ENCODE results near the gene GIMAP8.
A peak's percentile ranks its signal among the peaks of the same experiment; 100 is the strongest.

The GIMAP8 gene

DNA sequence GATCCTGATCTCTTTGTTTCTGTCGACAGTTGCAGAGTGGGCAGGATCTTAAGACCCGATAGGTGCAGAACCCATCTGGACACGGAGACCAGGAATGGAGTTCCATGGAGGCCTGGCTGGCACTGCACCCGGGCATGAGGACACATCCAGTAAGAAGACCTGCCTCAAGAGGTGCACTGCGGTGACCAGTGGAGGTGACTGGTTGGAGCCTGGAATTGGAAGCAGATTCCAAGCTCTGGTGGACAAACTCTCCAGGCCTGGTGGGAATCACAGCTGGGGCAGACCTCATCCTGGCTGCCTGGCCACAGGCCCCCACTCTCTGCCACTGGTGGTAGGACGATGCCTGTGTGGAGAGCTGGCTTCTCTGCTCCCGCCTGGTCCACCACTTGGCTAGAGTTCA lies 40.3 kb upstream of the GIMAP8 start:
- in situ Hi-C loops (cut with HindIII; ENCODE audit: low pct_ligation_motif_present, low pct_unique_long_range_greater_than_20kb, low sequenced_read_pairs): no loop called here
- DNase-seq: no peak

DNA sequence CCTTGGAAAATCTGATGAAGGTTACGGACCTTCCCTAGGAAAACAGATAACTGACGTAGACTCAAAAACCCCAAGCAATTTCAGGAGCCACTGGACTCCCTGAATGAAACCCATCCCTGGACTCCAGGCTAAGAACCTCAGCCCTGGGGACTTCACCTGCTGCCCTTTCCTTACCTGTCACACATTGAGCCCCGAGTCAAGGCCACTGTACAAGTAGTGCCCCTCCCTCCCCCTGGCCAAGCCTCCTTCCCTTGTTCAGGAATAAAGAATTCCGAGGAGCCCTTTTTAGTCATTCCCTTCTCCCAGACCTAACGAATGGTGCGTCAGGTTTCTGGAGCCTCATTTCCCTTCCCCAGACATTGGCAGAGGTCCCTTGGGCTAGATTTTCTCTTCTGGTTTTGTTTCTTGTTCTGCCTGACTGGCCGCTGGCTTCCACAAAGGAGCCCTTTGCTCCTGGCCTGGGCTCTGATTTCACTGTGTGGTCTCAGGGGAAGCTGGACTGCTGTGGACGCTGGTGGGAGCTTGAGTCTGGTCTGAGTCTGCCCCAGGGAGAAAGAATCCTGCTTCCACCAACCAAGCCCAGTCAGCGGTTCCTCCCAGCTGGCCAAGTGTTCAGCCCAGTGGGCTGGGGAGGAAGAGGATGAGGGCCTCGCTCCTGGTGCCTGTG lies 39.6 kb upstream of the GIMAP8 start:
- DNase-seq: peak; percentile 78
- in situ Hi-C loops (cut with HindIII; ENCODE audit: low pct_ligation_motif_present, low pct_unique_long_range_greater_than_20kb, low sequenced_read_pairs): no loop called here

DNA sequence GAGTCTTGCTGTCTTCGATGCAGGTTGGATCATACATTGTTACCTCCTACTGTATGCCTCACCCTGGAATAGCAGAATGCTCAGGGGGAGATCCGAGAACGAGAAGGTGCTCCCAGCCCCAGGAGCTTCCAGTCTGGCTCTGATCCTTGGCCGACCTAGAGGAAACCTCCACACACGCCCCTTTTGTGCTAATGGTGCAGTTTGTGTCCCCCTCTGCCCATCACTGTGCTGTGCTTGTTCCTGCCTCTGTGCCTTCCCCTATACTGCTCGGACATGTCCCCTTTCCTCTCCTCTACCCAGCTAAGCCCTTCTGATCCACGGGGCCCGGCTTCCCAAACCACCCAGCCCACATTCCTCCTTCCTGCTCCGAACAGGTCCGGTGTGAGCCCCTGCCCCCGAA lies 38.8 kb upstream of the GIMAP8 start:
- in situ Hi-C loops (cut with HindIII; ENCODE audit: low pct_ligation_motif_present, low pct_unique_long_range_greater_than_20kb, low sequenced_read_pairs): no loop called here
- no peak for DNase-seq

DNA sequence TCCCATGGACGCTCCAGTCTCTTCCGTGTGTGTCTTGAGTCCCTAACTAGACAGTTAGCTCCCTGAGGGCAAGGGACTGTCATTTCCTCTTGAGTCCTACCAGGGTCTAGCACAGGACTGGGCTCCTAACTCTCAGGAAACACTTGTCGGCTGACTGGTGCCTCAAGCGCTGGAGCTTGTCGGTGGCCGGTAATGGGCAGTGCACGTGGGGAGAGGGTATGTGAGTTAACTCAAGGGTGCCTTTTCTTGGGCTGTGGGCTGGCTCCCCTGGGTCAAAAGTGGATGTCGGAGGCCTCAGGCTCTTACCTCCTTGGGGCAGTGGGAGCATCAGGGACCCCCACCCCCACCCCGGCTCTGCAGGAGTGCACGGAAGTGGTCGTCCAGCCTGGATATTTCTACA lies 38.4 kb upstream of the GIMAP8 start:
- in situ Hi-C loops (cut with HindIII; ENCODE audit: low pct_ligation_motif_present, low pct_unique_long_range_greater_than_20kb, low sequenced_read_pairs): no loop called here
- DNase-seq: no peak

DNA sequence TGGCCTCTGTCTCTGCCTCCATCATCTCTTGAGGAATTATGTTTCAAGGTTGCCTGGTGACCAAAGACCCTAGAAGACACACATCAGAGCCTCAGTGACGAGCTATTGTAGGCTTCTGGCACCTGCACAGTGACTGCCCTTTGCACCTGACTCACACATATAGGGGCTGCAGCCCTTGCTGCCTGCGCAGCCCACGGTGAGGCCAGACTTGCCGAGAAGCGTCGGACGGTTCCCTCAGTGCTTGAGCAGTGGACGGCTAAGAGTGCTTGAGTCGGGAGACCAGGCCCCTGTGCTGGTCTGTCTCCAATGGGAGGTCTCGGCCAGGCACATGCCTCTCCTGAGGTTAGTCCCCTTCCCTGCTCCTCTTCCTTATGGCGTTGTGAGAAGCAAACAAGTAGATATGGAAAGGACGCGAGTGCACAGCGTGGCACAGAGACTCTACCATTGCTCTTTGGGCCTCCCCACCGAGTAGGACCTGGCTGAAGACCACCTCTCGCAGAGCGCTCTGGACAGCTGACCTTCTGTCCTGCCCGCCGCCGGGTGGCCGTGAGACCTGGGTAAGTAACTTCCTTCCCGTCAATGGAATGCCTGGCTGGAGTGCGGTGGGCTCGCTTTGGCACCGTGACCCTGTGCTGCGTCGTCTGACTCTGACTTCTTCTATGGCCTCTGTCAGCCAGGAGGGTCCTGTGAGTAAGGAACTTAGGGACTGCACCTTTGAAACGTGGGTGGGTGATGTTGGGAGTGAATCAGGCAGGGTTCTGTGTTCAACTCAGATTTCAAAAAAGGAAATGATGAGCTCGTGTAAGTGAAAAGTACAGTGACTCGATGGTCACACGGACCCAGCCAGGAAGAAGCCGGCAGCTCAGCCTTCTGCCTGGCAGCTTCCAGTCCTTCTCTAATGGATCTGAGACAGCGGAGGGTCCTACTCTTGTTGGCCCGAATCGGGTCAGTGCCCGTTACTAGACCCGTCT lies 37.6 kb upstream of the GIMAP8 start:
- in situ Hi-C loops (cut with HindIII; ENCODE audit: low pct_ligation_motif_present, low pct_unique_long_range_greater_than_20kb, low sequenced_read_pairs): no loop called here
- no peak for DNase-seq

DNA sequence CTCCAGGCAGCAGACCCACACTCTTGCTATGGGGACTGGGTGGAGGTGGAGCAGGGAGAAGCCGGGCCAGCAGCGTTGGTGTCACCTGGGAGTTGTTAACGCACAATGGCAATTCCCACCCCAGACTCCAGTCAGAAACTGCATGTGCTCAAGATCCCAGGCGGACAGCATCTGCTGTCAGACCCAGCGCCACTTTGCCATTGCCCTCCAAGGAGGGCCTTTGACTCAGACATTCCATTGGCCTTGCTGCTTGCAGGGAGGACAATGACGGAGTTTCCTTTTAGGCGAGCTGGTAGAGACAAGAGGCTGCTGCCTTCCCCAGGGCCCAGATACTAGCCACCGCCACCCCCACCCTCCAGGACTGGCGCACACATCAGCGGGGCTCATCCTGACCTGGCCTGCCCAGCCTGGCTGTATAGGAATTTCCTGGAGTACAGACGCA lies 36.8 kb upstream of the GIMAP8 start:
- in situ Hi-C loops (cut with HindIII; ENCODE audit: low pct_ligation_motif_present, low pct_unique_long_range_greater_than_20kb, low sequenced_read_pairs): no loop called here
- no peak for DNase-seq

DNA sequence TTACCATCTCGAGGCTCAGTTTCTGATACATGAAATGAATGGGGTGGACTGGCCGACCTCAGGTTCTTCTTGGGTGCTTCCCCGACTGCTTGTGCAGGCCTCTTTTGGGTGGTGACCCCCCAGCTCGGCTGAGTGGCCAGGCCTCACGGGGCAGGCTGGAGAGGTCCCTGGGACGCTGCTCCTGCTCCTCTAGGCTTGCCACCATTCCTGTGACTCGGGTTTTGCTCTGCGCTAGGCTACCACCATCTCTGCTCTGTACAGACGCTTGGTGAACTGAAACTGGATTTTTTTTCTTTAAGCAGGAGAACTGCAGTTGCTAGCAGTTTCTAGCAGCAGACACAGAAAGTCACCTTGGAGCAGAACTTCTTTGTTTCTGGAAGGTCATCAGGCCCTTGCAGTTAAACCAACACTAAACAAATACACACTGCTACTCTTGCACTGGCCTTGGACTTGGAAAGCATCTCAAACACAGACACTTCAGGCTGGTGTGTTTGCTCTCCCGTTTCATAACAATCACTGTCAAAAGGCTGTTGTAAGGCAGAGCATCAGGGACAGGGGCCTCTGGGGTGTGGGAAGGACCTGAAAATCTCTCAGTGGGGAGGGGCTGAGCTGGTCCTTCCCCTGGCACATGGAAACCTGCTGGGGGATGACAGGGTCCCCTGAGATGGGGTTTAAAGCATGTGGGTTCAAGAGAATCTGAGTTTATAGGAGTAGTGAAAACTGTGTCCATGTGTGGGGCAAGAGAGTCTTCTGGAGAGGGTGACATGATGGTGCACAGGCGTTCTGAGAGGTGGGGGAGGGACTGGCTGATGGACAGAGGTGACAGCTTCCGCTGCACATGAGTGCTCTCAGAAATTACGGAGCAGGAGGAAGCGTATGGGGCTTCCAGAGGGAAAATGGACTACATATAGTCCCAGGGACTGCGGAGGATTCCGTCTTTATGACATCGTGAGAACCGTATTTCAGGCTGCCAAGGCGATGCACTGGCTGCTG lies 35.0 kb upstream of the GIMAP8 start:
- in situ Hi-C loops (cut with HindIII; ENCODE audit: low pct_ligation_motif_present, low pct_unique_long_range_greater_than_20kb, low sequenced_read_pairs): no loop called here

DNA sequence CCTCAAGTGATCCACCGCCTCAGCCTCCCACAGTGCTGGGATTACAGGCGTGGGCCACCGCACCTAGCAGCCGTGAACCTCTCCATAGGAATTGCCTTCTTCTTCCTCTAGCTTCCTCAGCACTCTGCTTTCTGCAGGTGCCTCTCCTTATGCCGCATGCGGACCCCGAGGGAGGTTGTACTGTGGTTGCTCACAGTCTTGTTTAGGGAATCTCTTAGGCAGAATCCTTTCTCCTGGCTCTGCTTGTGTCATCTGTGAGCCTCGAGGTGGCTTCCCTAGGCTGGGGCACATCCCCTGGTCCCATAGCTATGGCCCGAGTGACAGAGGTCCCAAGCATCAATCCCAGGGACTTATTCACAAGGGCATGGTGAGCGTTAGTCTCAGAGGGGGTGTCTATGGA lies 33.2 kb upstream of the GIMAP8 start:
- DNase-seq: no peak
- in situ Hi-C loops (cut with HindIII; ENCODE audit: low pct_ligation_motif_present, low pct_unique_long_range_greater_than_20kb, low sequenced_read_pairs): no loop called here

More for the DNA sequence above, 35.0 kb upstream of the GIMAP8 start:
- DNase-seq: no peak

DNA sequence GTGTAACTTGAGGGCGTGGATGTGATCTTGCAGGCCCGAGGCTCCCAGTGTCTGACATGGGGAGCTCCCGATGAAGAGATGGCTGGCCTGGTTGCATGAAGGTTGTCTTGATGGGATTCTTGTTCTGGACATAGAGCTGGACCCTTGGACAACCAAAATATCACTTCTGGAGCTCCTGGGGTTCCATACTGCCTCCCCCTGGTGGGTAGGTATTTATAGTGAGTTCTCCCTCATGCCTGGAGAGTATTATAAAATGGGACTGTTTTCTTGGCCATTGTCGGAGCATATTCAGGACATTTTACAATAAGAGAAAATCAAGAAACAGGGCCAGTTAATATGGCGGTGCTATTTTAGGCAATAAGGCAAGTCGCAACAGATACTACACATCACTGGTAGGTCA lies 32.6 kb upstream of the GIMAP8 start:
- no peak for DNase-seq
- in situ Hi-C loops (cut with HindIII; ENCODE audit: low pct_ligation_motif_present, low pct_unique_long_range_greater_than_20kb, low sequenced_read_pairs): no loop called here

DNA sequence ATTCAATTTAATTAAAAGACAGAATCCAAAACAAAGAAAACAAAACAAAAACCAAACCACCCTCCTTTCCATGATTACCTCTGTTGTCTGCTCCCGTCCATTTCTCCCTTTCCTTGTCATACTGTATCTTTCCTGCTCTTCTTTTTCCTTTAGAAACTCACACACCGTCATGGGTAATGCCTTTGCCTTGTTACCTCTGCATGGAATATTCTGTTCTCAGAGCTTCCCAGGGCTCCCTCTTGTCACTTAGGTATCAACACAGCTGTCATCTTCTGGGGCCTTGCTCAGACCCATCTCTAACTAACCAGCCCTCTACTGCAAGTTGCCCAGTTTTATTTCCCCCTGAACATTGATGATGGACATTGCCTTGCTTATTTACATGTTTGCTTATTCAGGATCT lies 30.2 kb upstream of the GIMAP8 start:
- DNase-seq: no peak
- in situ Hi-C loops (cut with HindIII; ENCODE audit: low pct_ligation_motif_present, low pct_unique_long_range_greater_than_20kb, low sequenced_read_pairs): no loop called here

DNA sequence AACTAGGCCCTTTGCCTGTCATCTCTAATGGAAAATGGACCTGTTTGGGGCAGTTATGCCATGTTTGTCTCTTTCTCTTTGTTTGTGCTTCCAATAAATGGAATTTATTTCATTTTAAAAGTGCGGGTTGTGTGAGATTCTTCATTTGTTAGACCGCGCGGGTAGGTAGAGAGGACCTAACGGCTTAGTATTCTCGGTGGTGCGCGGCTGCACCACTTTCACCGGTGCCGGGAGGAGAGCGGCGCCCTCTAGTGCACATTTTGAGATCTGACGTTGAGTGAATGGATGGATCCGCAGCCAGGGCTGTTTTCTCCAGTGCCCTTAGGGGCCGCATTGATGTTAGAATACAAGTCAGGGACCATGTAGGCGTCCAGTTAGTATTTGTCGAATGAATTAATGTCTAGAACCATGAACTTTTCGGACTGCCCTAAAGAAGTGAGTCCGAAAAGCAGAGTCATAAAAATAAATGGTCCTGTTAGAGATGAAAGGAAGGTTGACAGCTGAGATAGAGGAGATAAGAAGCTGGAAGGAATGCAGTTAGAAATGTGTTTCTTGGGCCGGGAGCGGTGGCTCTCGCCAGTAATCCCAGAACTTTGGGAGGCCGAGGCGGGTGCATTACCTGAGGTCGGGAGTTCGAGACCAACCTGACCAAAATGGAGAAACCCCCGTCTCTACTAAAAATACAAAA lies 29.3 kb upstream of the GIMAP8 start:
- in situ Hi-C loops (cut with HindIII; ENCODE audit: low pct_ligation_motif_present, low pct_unique_long_range_greater_than_20kb, low sequenced_read_pairs): no loop called here
- peak; percentile 88 for DNase-seq

DNA sequence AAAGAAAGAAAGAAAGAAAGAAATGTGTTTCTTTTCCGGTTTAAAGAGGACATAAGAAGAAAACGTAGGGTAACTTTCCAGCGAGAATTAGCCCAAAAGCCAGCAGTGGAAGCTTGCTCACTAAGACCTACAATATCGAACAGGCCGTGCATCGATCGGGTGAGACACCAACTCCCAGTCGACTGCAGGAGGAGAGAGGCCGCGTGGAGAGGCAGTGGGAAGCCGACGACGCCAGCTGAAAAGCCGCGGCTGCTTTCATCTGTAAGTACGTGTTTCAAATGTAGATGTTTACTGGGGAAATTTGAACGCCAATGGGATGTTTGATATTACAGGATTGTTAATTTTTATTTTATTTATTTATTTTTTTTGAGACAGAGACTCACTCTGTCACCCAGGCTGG lies 28.6 kb upstream of the GIMAP8 start:
- DNase-seq: no peak
- in situ Hi-C loops (cut with HindIII; ENCODE audit: low pct_ligation_motif_present, low pct_unique_long_range_greater_than_20kb, low sequenced_read_pairs): no loop called here

DNA sequence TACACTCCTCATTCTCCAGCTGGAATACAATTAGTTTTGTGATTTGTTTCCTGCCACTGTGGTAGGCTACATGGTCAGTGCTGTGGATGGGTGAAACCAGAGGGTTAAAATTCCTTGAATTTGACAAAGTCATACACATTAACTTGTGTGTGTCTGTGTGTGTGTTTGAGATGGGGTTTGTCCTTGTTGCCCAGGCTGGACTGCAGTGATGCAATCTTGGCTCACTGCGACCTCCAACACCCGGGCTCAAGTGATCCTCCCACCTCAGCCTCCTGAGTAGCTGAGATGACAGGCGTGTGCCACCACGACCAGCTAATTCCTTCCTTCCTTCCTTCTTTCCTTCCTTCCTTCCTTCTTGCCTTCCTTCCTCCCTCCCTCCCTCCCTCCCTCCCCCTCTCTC lies 24.8 kb upstream of the GIMAP8 start:
- DNase-seq: no peak
- in situ Hi-C loops (cut with HindIII; ENCODE audit: low pct_ligation_motif_present, low pct_unique_long_range_greater_than_20kb, low sequenced_read_pairs): no loop called here

DNA sequence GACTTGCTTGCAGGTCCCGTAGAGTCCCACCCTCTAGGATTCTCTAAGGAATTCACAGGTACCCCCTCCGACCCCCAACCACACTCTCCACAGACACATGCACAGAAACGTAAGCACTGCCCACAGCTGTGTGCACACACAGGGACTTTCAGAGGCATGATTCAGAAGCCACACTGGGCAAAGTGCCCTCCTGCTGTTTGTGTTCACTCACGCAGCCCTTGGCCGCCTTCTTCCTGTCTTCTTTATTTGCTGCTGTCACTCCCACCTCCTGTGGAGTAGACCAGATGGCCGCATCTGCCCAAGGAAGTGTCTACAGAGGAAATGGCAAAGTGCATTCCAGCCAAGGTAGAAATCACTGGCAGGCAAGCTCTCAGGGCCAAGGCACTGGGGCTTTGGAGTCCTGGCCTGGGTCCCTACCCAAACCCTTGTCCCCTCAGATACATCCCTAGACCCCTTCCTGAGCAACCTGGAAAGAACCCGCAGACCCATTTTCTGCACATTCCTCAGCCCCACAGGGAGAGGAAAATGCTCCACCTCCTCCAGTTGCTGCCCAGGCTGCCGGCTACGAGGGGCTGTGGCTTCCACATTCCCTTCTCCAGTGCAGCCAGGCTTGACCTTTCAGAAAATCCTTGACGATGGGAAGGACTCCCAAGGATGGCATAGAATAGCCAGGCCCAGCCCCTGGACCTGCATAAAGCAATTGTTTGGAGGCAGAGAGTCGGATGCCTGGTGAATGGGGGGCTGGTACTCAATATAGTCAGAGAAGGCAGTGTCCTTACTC lies 21.6 kb upstream of the GIMAP8 start:
- DNase-seq: peak; percentile 99

DNA sequence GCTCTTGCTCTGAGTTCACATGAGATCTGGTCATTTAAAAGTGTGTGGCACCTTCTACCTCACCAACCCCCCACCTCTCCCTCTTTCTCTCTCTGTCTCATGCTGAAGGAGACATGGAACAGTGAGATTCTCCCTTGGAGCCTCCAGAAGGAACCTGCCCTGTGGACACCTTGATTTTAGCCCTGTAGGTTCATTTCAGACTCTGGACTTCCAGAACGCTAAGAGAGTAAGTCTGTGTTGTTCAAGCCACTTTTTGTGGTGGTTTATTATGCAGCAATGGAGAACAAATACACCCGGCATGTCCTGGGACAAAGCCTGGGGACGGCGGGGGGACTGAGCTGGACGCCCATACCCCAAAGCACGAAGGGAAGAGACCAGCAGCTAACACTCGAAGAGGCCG lies 20.7 kb upstream of the GIMAP8 start:
- in situ Hi-C loops (cut with HindIII; ENCODE audit: low pct_ligation_motif_present, low pct_unique_long_range_greater_than_20kb, low sequenced_read_pairs): no loop called here
- no peak for DNase-seq

More for the DNA sequence above, 21.6 kb upstream of the GIMAP8 start:
- in situ Hi-C loops (cut with HindIII; ENCODE audit: low pct_ligation_motif_present, low pct_unique_long_range_greater_than_20kb, low sequenced_read_pairs): no loop called here

DNA sequence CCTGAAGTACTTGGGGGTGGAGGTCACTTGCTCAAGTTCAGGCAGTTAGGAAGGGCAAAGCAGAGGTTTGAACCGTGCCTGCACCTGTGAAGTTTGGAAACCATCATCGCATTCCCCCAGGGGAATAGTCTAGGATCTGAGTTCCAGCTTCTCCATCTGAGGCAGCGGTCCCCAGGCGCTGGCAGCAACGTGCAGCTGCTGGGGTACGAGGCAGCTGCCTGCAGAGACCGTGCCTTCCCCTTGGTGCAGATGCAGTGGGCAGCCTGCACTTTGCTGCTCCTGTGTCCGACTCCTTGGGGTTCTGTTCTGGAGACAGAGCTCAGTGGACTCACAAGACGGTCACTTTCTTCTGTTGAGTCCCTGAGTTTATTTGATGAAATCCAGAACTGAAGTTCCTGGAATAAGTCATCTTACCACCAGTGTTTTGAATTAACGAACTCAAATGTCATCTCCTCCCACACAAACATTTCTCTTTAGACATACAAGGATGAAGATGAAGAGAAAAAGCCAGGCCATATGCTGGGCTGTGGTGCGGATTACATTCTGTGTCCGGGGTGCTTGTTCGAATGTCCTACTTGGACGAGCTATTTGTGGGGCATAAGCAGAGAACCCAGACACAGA lies 19.9 kb upstream of the GIMAP8 start:
- in situ Hi-C loops (cut with HindIII; ENCODE audit: low pct_ligation_motif_present, low pct_unique_long_range_greater_than_20kb, low sequenced_read_pairs): no loop called here

More for the DNA sequence above, 19.9 kb upstream of the GIMAP8 start:
- no peak for DNase-seq
